Trophoblast cell (in vitro differentiated cells and primary cell): ENCODE measurements around the gene ATP1A4.

ENCODE experiments used
- DNase-seq, 2 donors: peaks; one replicate each; pipeline ENCODE4 v3.0.0-alpha.2; 2016
- H2AFZ ChIP-seq: 2 replicates; pipeline ENCODE4 v1.6.1; 2013; ENCODE audit warnings: low read length, moderate library complexity, mild to moderate bottlenecking; ENCODE audit not compliant: insufficient read depth, poor library complexity
- H2AK5ac ChIP-seq: 2 replicates; pipeline ENCODE4 v1.6.1; 2013; ENCODE audit warnings: mild to moderate bottlenecking, low read length
- H2BK120ac ChIP-seq: 2 replicates; pipeline ENCODE4 v1.6.1; 2013; ENCODE audit warnings: low read length, mild to moderate bottlenecking, moderate library complexity; ENCODE audit not compliant: insufficient read depth, poor library complexity
- H2BK12ac ChIP-seq: 2 replicates; pipeline ENCODE4 v1.6.1; 2013; ENCODE audit warnings: mild to moderate bottlenecking, low read length, moderate library complexity
- H2BK5ac ChIP-seq: 2 replicates; pipeline ENCODE4 v1.6.1; 2013; ENCODE audit warnings: low read length, low read depth, moderate library complexity, mild to moderate bottlenecking; ENCODE audit not compliant: poor library complexity
- H3K14ac ChIP-seq: 2 replicates; pipeline ENCODE4 v1.6.1; 2013; ENCODE audit warnings: mild to moderate bottlenecking, low read length
- H3K18ac ChIP-seq: 2 replicates; pipeline ENCODE4 v1.6.1; 2013; ENCODE audit warnings: mild to moderate bottlenecking, low read length
- H3K23ac ChIP-seq: 2 replicates; pipeline ENCODE4 v1.6.1; 2013; ENCODE audit warnings: low read length
- H3K27ac ChIP-seq: 2 replicates; pipeline ENCODE4 v1.5.1; 2013; ENCODE audit warnings: low read depth, mild to moderate bottlenecking, inconsistent platforms, low read length, moderate library complexity
- H3K27me3 ChIP-seq: 2 replicates; pipeline ENCODE4 v1.6.1; 2013; ENCODE audit warnings: inconsistent platforms, mild to moderate bottlenecking, low read length, moderate library complexity; ENCODE audit not compliant: insufficient read depth
- H3K36me3 ChIP-seq, 2 experiments: 1 replicate in 1 of 2; 2 replicates in 1 of 2; pipeline ENCODE4 v1.6.1; 2013; ENCODE audit warnings: low read length in 2 of 2, mild to moderate bottlenecking in 2 of 2, moderate library complexity in 1 of 2; ENCODE audit not compliant: insufficient read depth in 2 of 2, control insufficient read depth in 1 of 2
- H3K4ac ChIP-seq: 2 replicates; pipeline ENCODE4 v1.6.1; 2013; ENCODE audit warnings: low read depth, mild to moderate bottlenecking, low read length, moderate library complexity
- H3K4me1 ChIP-seq, 2 experiments: 1 replicate in 1 of 2; 2 replicates in 1 of 2; pipeline ENCODE4 v1.6.1; 2013; ENCODE audit warnings: low read length in 2 of 2, mild to moderate bottlenecking in 2 of 2, moderate library complexity in 1 of 2; ENCODE audit not compliant: insufficient read depth in 2 of 2, control insufficient read depth in 1 of 2
- H3K4me2 ChIP-seq: 2 replicates; pipeline ENCODE4 v1.6.1; 2013; ENCODE audit warnings: inconsistent platforms, mild to moderate bottlenecking, low read length, moderate library complexity
- H3K4me3 ChIP-seq: 2 replicates; pipeline ENCODE4 v1.5.1; 2013; ENCODE audit warnings: mild to moderate bottlenecking, low read depth, low read length, inconsistent platforms
- H3K79me1 ChIP-seq: one replicate; pipeline ENCODE4 v1.6.1; 2013; ENCODE audit warnings: low read length
- H3K79me2 ChIP-seq: 2 replicates; pipeline ENCODE4 v1.6.1; 2013; ENCODE audit warnings: low read length, mild to moderate bottlenecking; ENCODE audit not compliant: control insufficient read depth, insufficient read depth, poor library complexity
- H3K9ac ChIP-seq: 2 replicates; pipeline ENCODE4 v1.6.1; 2013; ENCODE audit warnings: mild to moderate bottlenecking, low read length
- H3K9me3 ChIP-seq: 2 replicates; pipeline ENCODE4 v1.6.1; 2013; ENCODE audit warnings: low read depth, mild to moderate bottlenecking, control low read depth, inconsistent platforms, low read length; ENCODE audit not compliant: insufficient read depth
- H4K12ac ChIP-seq: 2 replicates; pipeline ENCODE4 v1.6.1; 2013; ENCODE audit warnings: low read depth, mild to moderate bottlenecking, low read length, moderate library complexity
- H4K8ac ChIP-seq: 2 replicates; pipeline ENCODE4 v1.6.1; 2013; ENCODE audit warnings: low read depth, mild to moderate bottlenecking, low read length, moderate library complexity
- H4K91ac ChIP-seq: one replicate; pipeline ENCODE4 v1.6.1; 2013; ENCODE audit warnings: low read depth, mild to moderate bottlenecking, low read length, moderate library complexity
- WGBS: extraction: QIAGEN DNeasy Blood & Tissue Kit; methylation state at CpG from one replicate; pipeline ENCODE4 v1.1.7; 2013; ENCODE audit warnings: missing lambda C conversion rate; ENCODE audit not compliant: insufficient read length, insufficient coverage; ENCODE audit errors: extremely low coverage; 5-methylcytosine and 5-hydroxymethylcytosine counted together

Gene ATP1A4

GRCh38 chr1:160162931-160163330, 11.5 kb downstream of the ATP1A4 start:
- Histone ChIP-seq H3K4me2 (no peak overlapping the region), H3K79me1 (no peaks in the 10 kb centered on the region), H3K79me2 (no peaks in the 10 kb centered on the region), H2BK120ac (no peak overlapping the region), H3K9me3 (no peaks in the 10 kb centered on the region), H3K18ac (no peak overlapping the region), H2BK5ac (no peak overlapping the region), H3K9ac (no peak overlapping the region), H3K23ac (no peak overlapping the region), H4K8ac (no peak overlapping the region), H3K4me1 (no peaks in the 10 kb centered on the region), H4K12ac (no peak overlapping the region), H2AK5ac (no peak overlapping the region), H3K36me3 (no peaks in the 10 kb centered on the region), H2BK12ac (no peak overlapping the region), H3K14ac (no peak overlapping the region), H3K27me3 (no peaks in the 10 kb centered on the region), H2AFZ (no peak overlapping the region), H3K4me3 (no peak overlapping the region), H3K27ac (no peak overlapping the region), H4K91ac (no peak overlapping the region), H3K4ac (no peak overlapping the region)
- whole genome bisulfite sequencing = no CpG with 5 or more reads among the region's 2 CpGs
- no peak for DNase-seq

GRCh38 chr1:160163615-160164014, 12.2 kb downstream of the ATP1A4 start:
- Histone ChIP-seq H2BK120ac (no peak overlapping the region), H4K91ac (no peak overlapping the region), H3K27me3 (no peaks in the 10 kb centered on the region), H3K9me3 (no peaks in the 10 kb centered on the region), H3K4me3 (no peak overlapping the region), H3K4me1 (no peaks in the 10 kb centered on the region), H3K4me2 (no peak overlapping the region), H2AK5ac (no peak overlapping the region), H3K18ac (no peak overlapping the region), H3K14ac (no peak overlapping the region), H2BK12ac (no peak overlapping the region), H4K8ac (no peak overlapping the region), H3K79me1 (no peaks in the 10 kb centered on the region), H3K9ac (no peak overlapping the region), H2AFZ (no peak overlapping the region), H3K4ac (no peak overlapping the region), H2BK5ac (no peak overlapping the region), H4K12ac (no peak overlapping the region), H3K79me2 (no peaks in the 10 kb centered on the region), H3K23ac (no peak overlapping the region), H3K36me3 (no peaks in the 10 kb centered on the region), H3K27ac (no peak overlapping the region)
- DNase-seq = no peak
- WGBS = no CpG with 5 or more reads among the region's 1 CpG

GRCh38 chr1:160164121-160164520, 12.7 kb downstream of the ATP1A4 start:
- Histone ChIP-seq H3K36me3 (no peaks in the 10 kb centered on the region), H3K4me3 (no peak overlapping the region), H2BK120ac (no peak overlapping the region), H3K4me1 (no peaks in the 10 kb centered on the region), H3K27me3 (no peaks in the 10 kb centered on the region), H3K9ac (no peak overlapping the region), H3K23ac (no peak overlapping the region), H2BK5ac (no peak overlapping the region), H3K79me2 (no peaks in the 10 kb centered on the region), H4K8ac (no peak overlapping the region), H3K18ac (no peak overlapping the region), H4K91ac (no peak overlapping the region), H3K14ac (no peak overlapping the region), H3K79me1 (no peaks in the 10 kb centered on the region), H3K9me3 (no peaks in the 10 kb centered on the region), H3K4me2 (no peak overlapping the region), H2AK5ac (no peak overlapping the region), H4K12ac (no peak overlapping the region), H3K4ac (no peak overlapping the region), H3K27ac (no peak overlapping the region), H2BK12ac (no peak overlapping the region), H2AFZ (no peak overlapping the region)
- WGBS = no CpG with 5 or more reads among the region's 10 CpGs
- peak; percentile 74 to 90 for DNase-seq

- Histone ChIP-seq H3K79me1 (no peaks in the 10 kb centered on the region), H3K4me2 (no peak overlapping the region), H3K27me3 (no peaks in the 10 kb centered on the region), H3K23ac (no peak overlapping the region), H3K14ac (no peak overlapping the region), H2BK120ac (no peak overlapping the region), H3K9ac (no peak overlapping the region), H3K4ac (no peak overlapping the region), H3K36me3 (no peaks in the 10 kb centered on the region), H2AK5ac (no peak overlapping the region), H3K4me1 (peaks cover 7 to 8% of the 10 kb centered on the region in 2 experiments), H3K4me3 (no peak overlapping the region), H3K18ac (no peak overlapping the region), H2BK5ac (no peak overlapping the region), H2BK12ac (no peak overlapping the region), H4K12ac (no peak overlapping the region), H3K79me2 (no peaks in the 10 kb centered on the region), H2AFZ (no peak overlapping the region), H3K9me3 (no peaks in the 10 kb centered on the region), H4K8ac (no peak overlapping the region), H3K27ac (no peak overlapping the region), H4K91ac (no peak overlapping the region)
- DNase-seq = peak in 1 of 2 donors; percentile 63
- no CpG with 5 or more reads among the region's 12 CpGs for whole genome bisulfite sequencing
Observed at GRCh38 chr1:160166166-160166868, 14.9 kb downstream of the ATP1A4 start.
